ENCODE measurements around the gene CRYBA2. TPM values are rescaled to one million over a fixed set of nuclear protein-coding genes. Genes with fewer than 3 reads are reported as not detected.

Gene CRYBA2
- total RNA-seq, 1 experiment from 2014 or later = not detected

GRCh38 chr2:219001577-219002394 lies 8.6 kb upstream of the CRYBA2 start:
- Histone ChIP-seq H3K4me1 (ENCODE audit: control insufficient read depth, insufficient read depth, low read length) (no peaks in the 10 kb centered on the region; the same call in 1 of the 2 replicates), H3K4me3 (ENCODE audit: low read depth in 2 of 2, low read length in 2 of 2) (peak overlapping the region in 1 of 2 experiments; percentile 49; a peak in 2 of 4 replicates), H3K9me3 (ENCODE audit: control insufficient read depth, insufficient read depth, low read depth, low read length) (no peaks in the 10 kb centered on the region), H3K27ac (ENCODE audit: low read length) (no peak overlapping the region), H3K36me3 (ENCODE audit: control insufficient read depth, insufficient read depth, low read length) (no peaks in the 10 kb centered on the region), H3K27me3 (ENCODE audit: control insufficient read depth, insufficient read depth, low read length) (peaks cover 4% of the 10 kb centered on the region; the same call in 1 of the 2 replicates)
- BruUV-seq (replicated peaks) = no TSS peak
- ATAC-seq (peak; percentile 9; the same call in 1 of the 2 replicates), DNase-seq (ENCODE audit: low read depth, low spot score) (no peak)
- TF ChIP-seq TCF7L2 (IDR thresholded peaks at IDR 0.05; ENCODE audit: low read depth, low read length) (no peak), REST (IDR thresholded peaks at IDR 0.05; ENCODE audit: insufficient read depth in 1 of 2, low read depth in 2 of 2, low read length in 1 of 2) (no peak), POLR2AphosphoS5 (IDR thresholded peaks at IDR 0.05; ENCODE audit: low read depth, low read length) (no peak), SIN3A (IDR thresholded peaks at IDR 0.05; ENCODE audit: borderline replicate concordance, insufficient read depth, low read depth, low read length) (no peak), CTCF (IDR thresholded peaks at IDR 0.05) (no peak)
- ChIA-PET CTCF (interaction anchor here (0.6 to 1.7 kb wide), 6 partner anchors 20 to 153 kb away, joined by 3 to 5 read pairs (median 4); partner anchors contain the start of genes CDK5R2 and WNT6), POLR2A (no interaction called here)
- intact Hi-C loops (cut with micrococcal nuclease; ENCODE audit: unreplicated experiment) (no loop called here), in situ Hi-C loops (cut with HindIII; ENCODE audit: low pct_unique_long_range_greater_than_20kb, low sequenced_read_pairs) (no loop called here)

- H3K9me3 ChIP-seq (ENCODE audit: control insufficient read depth, insufficient read depth, low read depth, low read length) = no peaks in the 10 kb centered on the region
- CTCF ChIA-PET = interaction anchor here (1.7 kb wide), 1 partner anchor 42 kb away, joined by 4 read pairs; the partner anchor contains the start of gene CDK5R2
- POLR2A ChIA-PET = interaction anchor here (0.6 kb wide), 1 partner anchor 841 kb away, joined by 8 read pairs; no protein-coding TSS in a partner anchor
- H3K4me3 ChIP-seq (ENCODE audit: low read depth in 2 of 2, low read length in 2 of 2) = no peak overlapping the region
- in situ Hi-C loops (cut with HindIII; ENCODE audit: low pct_unique_long_range_greater_than_20kb, low sequenced_read_pairs) (no loop called here), intact Hi-C loops (cut with micrococcal nuclease; ENCODE audit: unreplicated experiment) (no loop called here)
- no TSS peak for BruUV-seq (replicated peaks)
- DNase-seq (ENCODE audit: low read depth, low spot score) (no peak), ATAC-seq (no peak)
- no peak for TF ChIP-seq POLR2AphosphoS5 (IDR thresholded peaks at IDR 0.05; ENCODE audit: low read depth, low read length)
- no peak for TF ChIP-seq REST (IDR thresholded peaks at IDR 0.05; ENCODE audit: insufficient read depth in 1 of 2, low read depth in 2 of 2, low read length in 1 of 2)
- no peak for TF ChIP-seq SIN3A (IDR thresholded peaks at IDR 0.05; ENCODE audit: borderline replicate concordance, insufficient read depth, low read depth, low read length)
- no peak for TF ChIP-seq CTCF (IDR thresholded peaks at IDR 0.05)
- no peak for TF ChIP-seq TCF7L2 (IDR thresholded peaks at IDR 0.05; ENCODE audit: low read depth, low read length)
- peaks cover 4% of the 10 kb centered on the region; the same call in 1 of the 2 replicates for H3K4me1 ChIP-seq (ENCODE audit: control insufficient read depth, insufficient read depth, low read length)
- peaks cover 4% of the 10 kb centered on the region; the same call in 1 of the 2 replicates for H3K27me3 ChIP-seq (ENCODE audit: control insufficient read depth, insufficient read depth, low read length)
- H3K27ac ChIP-seq (ENCODE audit: low read length) = no peak overlapping the region
- no peaks in the 10 kb centered on the region for H3K36me3 ChIP-seq (ENCODE audit: control insufficient read depth, insufficient read depth, low read length)
These were observed 7.9 kb upstream of the CRYBA2 start for GRCh38 chr2:219001100-219001576.
